Fibroblast of mammary gland (primary cell): Measurements from ENCODE around the gene MRI1.
"Not testable (repeated sequence)": the region's sequence is repeated elsewhere in the genome, so short reads cannot be mapped to it uniquely, and the experiment has no call there.

ENCODE experiments used
- DNase-seq: peaks from one replicate; pipeline ENCODE4 v3.0.0-alpha.2; 2010; ENCODE audit warnings: low read depth
- H3K4me3 ChIP-seq: 2 replicates; pipeline ENCODE4 v1.5.1; 2011; ENCODE audit warnings: low read depth, mild to moderate bottlenecking, low read length, moderate library complexity; ENCODE audit not compliant: control insufficient read depth
- TF ChIP-seq, protein P1 (sequence below): conservative IDR thresholded peaks from 2 replicates; pipeline ENCODE4 v1.5.1; 2011; ENCODE audit warnings: low read depth, low read length, inconsistent platforms; ENCODE audit not compliant: control insufficient read depth, insufficient read depth

The MRI1 gene

DNA sequence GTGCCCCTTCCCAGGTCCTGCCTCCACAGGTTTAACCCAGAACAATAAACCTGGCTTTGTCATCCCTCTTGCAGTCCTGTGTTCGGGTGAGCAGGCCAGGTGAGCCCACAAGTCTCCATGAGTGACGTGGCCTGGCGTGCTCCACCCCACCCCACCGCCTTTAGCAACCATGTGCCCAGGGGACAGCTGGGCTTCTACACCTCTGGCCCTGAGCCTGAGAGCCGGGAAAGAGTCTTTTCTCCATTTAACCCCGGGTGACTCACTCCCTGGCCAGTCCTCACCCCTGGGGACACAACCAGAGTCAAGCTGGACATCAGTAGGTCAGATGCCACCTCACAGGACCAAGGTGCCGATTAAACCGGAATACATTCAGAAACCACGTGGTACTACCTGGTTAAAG is 14.1 kb downstream of the MRI1 start:
- DNase-seq, result no peak
- no peak overlapping the region for H3K4me3 ChIP-seq
- TF ChIP-seq, protein P1, sequence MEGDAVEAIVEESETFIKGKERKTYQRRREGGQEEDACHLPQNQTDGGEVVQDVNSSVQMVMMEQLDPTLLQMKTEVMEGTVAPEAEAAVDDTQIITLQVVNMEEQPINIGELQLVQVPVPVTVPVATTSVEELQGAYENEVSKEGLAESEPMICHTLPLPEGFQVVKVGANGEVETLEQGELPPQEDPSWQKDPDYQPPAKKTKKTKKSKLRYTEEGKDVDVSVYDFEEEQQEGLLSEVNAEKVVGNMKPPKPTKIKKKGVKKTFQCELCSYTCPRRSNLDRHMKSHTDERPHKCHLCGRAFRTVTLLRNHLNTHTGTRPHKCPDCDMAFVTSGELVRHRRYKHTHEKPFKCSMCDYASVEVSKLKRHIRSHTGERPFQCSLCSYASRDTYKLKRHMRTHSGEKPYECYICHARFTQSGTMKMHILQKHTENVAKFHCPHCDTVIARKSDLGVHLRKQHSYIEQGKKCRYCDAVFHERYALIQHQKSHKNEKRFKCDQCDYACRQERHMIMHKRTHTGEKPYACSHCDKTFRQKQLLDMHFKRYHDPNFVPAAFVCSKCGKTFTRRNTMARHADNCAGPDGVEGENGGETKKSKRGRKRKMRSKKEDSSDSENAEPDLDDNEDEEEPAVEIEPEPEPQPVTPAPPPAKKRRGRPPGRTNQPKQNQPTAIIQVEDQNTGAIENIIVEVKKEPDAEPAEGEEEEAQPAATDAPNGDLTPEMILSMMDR, result no peak

DNA sequence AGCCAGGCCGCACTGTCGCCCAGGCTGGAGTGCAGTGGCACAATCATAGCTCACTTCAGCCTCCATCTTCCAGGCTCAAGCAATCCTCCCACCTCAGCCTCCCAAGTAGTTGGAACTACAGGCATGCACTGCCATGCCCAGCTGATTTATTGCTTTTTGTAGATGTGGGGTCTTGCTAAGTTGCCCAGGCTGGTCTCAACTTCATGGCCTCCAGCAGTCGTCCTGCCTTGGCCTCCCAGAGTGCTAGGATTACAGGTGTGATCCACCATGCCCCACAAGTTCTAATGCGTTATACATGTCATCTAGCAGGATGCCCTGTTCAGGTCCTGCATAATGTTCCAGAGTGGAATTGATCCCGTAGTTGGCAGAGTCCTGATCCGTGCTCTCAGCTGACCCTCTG is 14.5 kb downstream of the MRI1 start:
- H3K4me3 ChIP-seq, result no peak overlapping the region
- TF ChIP-seq, protein P1, result no peak
- DNase-seq, result no peak

GRCh38 chr19:13779794-13780193 is 15.5 kb downstream of the MRI1 start:
- not testable (repeated sequence) for H3K4me3 ChIP-seq, DNase-seq

- peak; percentile 83 for DNase-seq
- no peak overlapping the region for H3K4me3 ChIP-seq
- TF ChIP-seq, protein P1, result no peak
Measured at GRCh38 chr19:13781547-13781946, 17.2 kb downstream of the MRI1 start.

DNA sequence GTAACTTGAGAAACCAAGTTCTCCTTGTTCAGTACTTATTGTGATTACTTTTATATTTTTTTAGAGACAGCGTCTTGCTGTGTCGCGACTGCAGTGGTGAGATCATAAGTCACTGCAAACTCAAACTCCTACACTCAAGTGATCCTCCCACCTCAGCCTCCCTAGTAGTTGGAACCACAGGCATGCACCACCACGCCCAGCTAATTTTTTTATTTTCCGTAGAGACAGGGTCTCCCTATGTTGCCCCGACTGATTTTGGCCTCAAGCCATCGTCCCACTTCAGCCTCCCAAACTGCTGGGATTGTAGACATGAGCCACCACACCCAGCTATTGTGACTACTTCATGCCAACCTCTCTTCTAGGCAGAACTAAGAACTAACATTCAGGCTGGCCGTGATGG is 18.2 kb downstream of the MRI1 start:
- TF ChIP-seq, protein P1, result no peak
- H3K4me3 ChIP-seq, result no peak overlapping the region
- DNase-seq, result no peak

DNA sequence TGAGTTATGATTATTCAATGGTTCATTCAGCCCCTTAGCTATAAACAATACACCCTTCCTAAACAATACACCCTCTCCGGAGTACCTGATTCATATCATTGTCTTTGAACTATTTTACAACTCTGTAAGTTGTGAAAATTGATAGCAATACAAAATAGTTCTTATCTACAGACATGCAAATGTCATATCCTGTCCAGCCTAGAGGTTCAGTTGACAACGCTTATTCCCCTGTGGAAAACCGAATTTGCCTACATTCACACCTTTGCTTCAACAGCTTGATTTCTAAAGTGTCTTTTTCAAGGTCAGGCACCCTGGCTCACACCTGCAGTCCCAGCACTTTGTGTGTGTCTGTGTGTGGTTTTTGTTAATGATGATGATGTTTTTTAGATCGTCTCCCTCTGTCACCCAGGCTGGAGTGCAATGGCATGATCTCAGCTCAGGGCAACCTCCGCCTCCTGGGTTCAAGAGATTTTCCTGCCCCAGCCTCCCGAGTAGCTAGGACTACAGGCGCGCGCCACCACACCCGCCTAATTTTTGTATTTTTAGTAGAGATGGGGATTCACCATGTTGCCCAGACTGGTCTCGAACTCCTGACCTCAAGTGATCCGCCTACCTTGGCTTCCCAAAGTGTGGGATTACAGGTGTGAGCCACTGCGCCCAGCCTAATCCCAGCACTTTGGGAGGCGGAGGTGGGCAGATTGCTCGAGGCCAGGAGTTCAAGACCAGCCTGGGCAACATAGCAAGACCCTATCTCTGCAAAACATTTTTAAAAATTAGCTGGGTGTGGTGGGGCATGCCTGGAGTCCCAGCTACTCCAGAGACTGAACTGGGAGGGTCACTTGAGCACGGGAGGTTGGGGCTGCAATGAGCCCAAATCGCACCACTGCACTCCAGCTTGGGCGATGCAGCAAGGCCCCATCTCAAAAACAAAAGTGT is 19.5 kb downstream of the MRI1 start:
- DNase-seq, result no peak
- TF ChIP-seq, protein P1, result no peak
- no peak overlapping the region for H3K4me3 ChIP-seq

GRCh38 chr19:13784731-13785452 is 20.6 kb downstream of the MRI1 start:
- DNase-seq, result peak; percentile 62
- H3K4me3 ChIP-seq, result no peak overlapping the region

More at GRCh38 chr19:13784731-13785452, 20.6 kb downstream of the MRI1 start:
- TF ChIP-seq, protein P1, result peak; percentile 69
